Breast epithelium (tissue), 4 donors: ENCODE data around the gene UCHL1. TPM values are rescaled to one million over a fixed set of nuclear protein-coding genes. Genes with fewer than 3 reads are reported as not detected.
A peak's percentile ranks its signal among the peaks of the same experiment; 100 is the strongest.

Source experiments
- DNase-seq, 2 donors: peaks; one replicate each; pipeline ENCODE4 v3.0.0-alpha.2; 2019; ENCODE audit warnings: low spot score in 2 of 2
- H3K27ac ChIP-seq, 2 donors: fragments of 200-600 bp; sonication (generic) in 1 of 2; one replicate each; pipeline ENCODE4 v1.5.1; 2016 to 2019; ENCODE audit warnings: mild to moderate bottlenecking in 1 of 2
- H3K27me3 ChIP-seq, 2 donors: fragments of 200-600 bp; sonication (generic) in 1 of 2; one replicate each; pipeline versions ENCODE4 v1.5.1 to v1.6.0; 2017 to 2019; ENCODE audit warnings: control low read depth in 1 of 2, mild to moderate bottlenecking in 1 of 2
- H3K36me3 ChIP-seq: fragments of 200-600 bp; one replicate; pipeline ENCODE4 v1.5.1; 2019
- H3K4me1 ChIP-seq, 2 donors: fragments of 200-600 bp; sonication (generic); one replicate each; pipeline ENCODE4 v1.5.1; 2016 to 2019; ENCODE audit warnings: control low read depth in 1 of 2
- H3K4me3 ChIP-seq, 3 donors: fragments of 200-600 bp; sonication (generic); 1 replicate in 2 of 3; 2 replicates in 1 of 3; pipeline ENCODE4 v1.5.1; 2016 to 2019; ENCODE audit warnings: mild to moderate bottlenecking in 3 of 3, moderate library complexity in 2 of 3
- H3K9me3 ChIP-seq, 2 donors: fragments of 200-600 bp; sonication (generic) in 1 of 2; one replicate each; pipeline ENCODE4 v1.5.1; 2016 to 2019; ENCODE audit warnings: control low read depth in 1 of 2
- CTCF ChIP-seq, 3 donors: fragments of 450-650 bp; IDR thresholded peaks; one replicate each; pipeline ENCODE4 v1.5.1; 2016 to 2017; ENCODE audit warnings: antibody characterized with exemption in 3 of 3, mild to moderate bottlenecking in 3 of 3, moderate library complexity in 3 of 3
- POLR2A ChIP-seq: fragments of 450-650 bp; IDR thresholded peaks from one replicate; pipeline ENCODE4 v1.6.1; 2016; ENCODE audit warnings: antibody characterized with exemption, mild to moderate bottlenecking, moderate library complexity
- POLR2AphosphoS5 ChIP-seq, 3 donors: sonication (generic); formaldehyde crosslinking; IDR thresholded peaks; one replicate each; pipeline ENCODE4 v1.6.1; 2017; ENCODE audit warnings: antibody characterized with exemption in 3 of 3
- intact Hi-C: fragments of 100-400 bp; cut with DNase I; formaldehyde crosslinking; loops from one replicate; pipeline ENCODE4 v1.15.1; 2023; ENCODE audit warnings: low total_unique reads
- total RNA-seq, 3 donors: library from RNA; depleted of rRNA; stranded (reverse); fragments of >200 nt; gene quantifications; one replicate each; pipeline ENCODE4 v1.1.0, GENCODE V29; 2016

The UCHL1 gene
- total RNA-seq, 3 donors from 2014 or later = 21.3 to 143 (median 33.1) TPM

- peak overlapping the region; percentile 55 to 82 (median 61) for H3K4me3 ChIP-seq
- H3K27me3 ChIP-seq = no peaks in the 10 kb centered on the region
- TF ChIP-seq CTCF (IDR thresholded peaks at IDR 0.05) = no peak
- H3K9me3 ChIP-seq = no peaks in the 10 kb centered on the region
- intact Hi-C loops = no loop called here
- H3K27ac ChIP-seq = peak overlapping the region; percentile 93 to 94
- no peaks in the 10 kb centered on the region for H3K36me3 ChIP-seq
- no peaks in the 10 kb centered on the region for H3K4me1 ChIP-seq
- DNase-seq = no peak
Observed at GRCh38 chr4:41215969-41216293, 40.8 kb upstream of the UCHL1 start.

GRCh38 chr4:41216294-41217019 lies 40.3 kb upstream of the UCHL1 start:
- Histone ChIP-seq H3K27me3 (no peaks in the 10 kb centered on the region), H3K4me3 (peak overlapping the region; percentile 55 to 82 (median 61)), H3K36me3 (no peaks in the 10 kb centered on the region), H3K9me3 (no peaks in the 10 kb centered on the region), H3K27ac (peak overlapping the region; percentile 93 to 94), H3K4me1 (no peaks in the 10 kb centered on the region)
- intact Hi-C loops = no loop called here
- peak; percentile 32 to 52 (median 49) for TF ChIP-seq CTCF (IDR thresholded peaks at IDR 0.05)
- TF ChIP-seq POLR2AphosphoS5 (IDR thresholded peaks at IDR 0.05) = peak; percentile 71 to 82 (median 76)
- peak; percentile 35 for TF ChIP-seq POLR2A
- peak; percentile 57 to 67 for DNase-seq

- H3K4me3 ChIP-seq = peak overlapping the region; percentile 55 to 82 (median 61)
- H3K36me3 ChIP-seq = no peaks in the 10 kb centered on the region
- H3K27me3 ChIP-seq = no peaks in the 10 kb centered on the region
- H3K9me3 ChIP-seq = no peaks in the 10 kb centered on the region
- DNase-seq = no peak
- H3K4me1 ChIP-seq = no peaks in the 10 kb centered on the region
- intact Hi-C loops = no loop called here
- no peak for TF ChIP-seq POLR2AphosphoS5 (IDR thresholded peaks at IDR 0.05)
- no peak for TF ChIP-seq CTCF (IDR thresholded peaks at IDR 0.05)
- no peak for TF ChIP-seq POLR2A
- peak overlapping the region; percentile 93 to 94 for H3K27ac ChIP-seq
Observed at GRCh38 chr4:41217020-41217333, 39.8 kb upstream of the UCHL1 start.

- no peak for TF ChIP-seq POLR2AphosphoS5 (IDR thresholded peaks at IDR 0.05)
- no peak for TF ChIP-seq CTCF (IDR thresholded peaks at IDR 0.05)
- no peak for TF ChIP-seq POLR2A
- no peaks in the 10 kb centered on the region for H3K4me1 ChIP-seq
- no peak for DNase-seq
- no peaks in the 10 kb centered on the region for H3K27me3 ChIP-seq
- no peaks in the 10 kb centered on the region for H3K36me3 ChIP-seq
- H3K27ac ChIP-seq = peak overlapping the region; percentile 93 to 94
- no peaks in the 10 kb centered on the region for H3K9me3 ChIP-seq
- H3K4me3 ChIP-seq = peak overlapping the region in 1 of 3 donors; percentile 61
- intact Hi-C loops = no loop called here
Observed at GRCh38 chr4:41217374-41217773, 39.4 kb upstream of the UCHL1 start.

GRCh38 chr4:41218703-41219102 lies 38.0 kb upstream of the UCHL1 start:
- no peak overlapping the region for H3K27ac ChIP-seq
- TF ChIP-seq POLR2A (no peak), POLR2AphosphoS5 (IDR thresholded peaks at IDR 0.05) (no peak), CTCF (IDR thresholded peaks at IDR 0.05) (no peak)
- no peaks in the 10 kb centered on the region for H3K4me1 ChIP-seq
- no peaks in the 10 kb centered on the region for H3K36me3 ChIP-seq
- H3K27me3 ChIP-seq = no peaks in the 10 kb centered on the region
- intact Hi-C loops = no loop called here
- H3K4me3 ChIP-seq = no peak overlapping the region
- no peak for DNase-seq
- H3K9me3 ChIP-seq = no peaks in the 10 kb centered on the region
